AG09319 (cell line): Measurements from ENCODE around the gene CACNA1I.
A peak's percentile ranks its signal among the peaks of the same experiment; 100 is the strongest.

Experiments used
- DNase-seq: peaks from one replicate; pipeline ENCODE4 v3.0.0-alpha.2; 2010; ENCODE audit warnings: low read depth; ENCODE audit errors: extremely low read depth
- TF ChIP-seq, protein P1 (sequence below): IDR thresholded peaks from 2 replicates; pipeline ENCODE4 v1.5.1; 2011; ENCODE audit warnings: low read depth, mild to moderate bottlenecking, inconsistent platforms, low read length, moderate library complexity

The CACNA1I gene

DNA sequence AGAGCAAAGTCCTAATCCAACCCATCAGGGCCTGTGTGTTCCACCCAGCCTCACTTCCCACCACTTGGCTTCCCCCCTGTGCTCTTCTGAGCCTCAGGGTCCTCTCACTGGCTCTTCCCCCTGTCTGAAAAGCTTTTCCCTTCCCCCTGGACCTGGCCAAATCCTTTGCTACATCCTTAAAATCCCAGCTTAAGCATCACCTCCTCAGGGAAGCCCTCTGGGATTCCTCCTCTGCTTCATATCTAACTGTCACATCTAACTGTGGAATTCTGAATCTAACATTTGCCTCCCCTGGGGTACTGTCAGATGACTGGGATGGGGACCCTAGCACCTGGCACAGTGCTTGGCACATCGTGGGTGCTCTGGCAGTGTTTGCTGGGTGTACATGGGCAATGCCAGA, 985 bp downstream of the CACNA1I start:
- DNase-seq, result no peak
- TF ChIP-seq, protein P1, sequence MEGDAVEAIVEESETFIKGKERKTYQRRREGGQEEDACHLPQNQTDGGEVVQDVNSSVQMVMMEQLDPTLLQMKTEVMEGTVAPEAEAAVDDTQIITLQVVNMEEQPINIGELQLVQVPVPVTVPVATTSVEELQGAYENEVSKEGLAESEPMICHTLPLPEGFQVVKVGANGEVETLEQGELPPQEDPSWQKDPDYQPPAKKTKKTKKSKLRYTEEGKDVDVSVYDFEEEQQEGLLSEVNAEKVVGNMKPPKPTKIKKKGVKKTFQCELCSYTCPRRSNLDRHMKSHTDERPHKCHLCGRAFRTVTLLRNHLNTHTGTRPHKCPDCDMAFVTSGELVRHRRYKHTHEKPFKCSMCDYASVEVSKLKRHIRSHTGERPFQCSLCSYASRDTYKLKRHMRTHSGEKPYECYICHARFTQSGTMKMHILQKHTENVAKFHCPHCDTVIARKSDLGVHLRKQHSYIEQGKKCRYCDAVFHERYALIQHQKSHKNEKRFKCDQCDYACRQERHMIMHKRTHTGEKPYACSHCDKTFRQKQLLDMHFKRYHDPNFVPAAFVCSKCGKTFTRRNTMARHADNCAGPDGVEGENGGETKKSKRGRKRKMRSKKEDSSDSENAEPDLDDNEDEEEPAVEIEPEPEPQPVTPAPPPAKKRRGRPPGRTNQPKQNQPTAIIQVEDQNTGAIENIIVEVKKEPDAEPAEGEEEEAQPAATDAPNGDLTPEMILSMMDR, result no peak

DNA sequence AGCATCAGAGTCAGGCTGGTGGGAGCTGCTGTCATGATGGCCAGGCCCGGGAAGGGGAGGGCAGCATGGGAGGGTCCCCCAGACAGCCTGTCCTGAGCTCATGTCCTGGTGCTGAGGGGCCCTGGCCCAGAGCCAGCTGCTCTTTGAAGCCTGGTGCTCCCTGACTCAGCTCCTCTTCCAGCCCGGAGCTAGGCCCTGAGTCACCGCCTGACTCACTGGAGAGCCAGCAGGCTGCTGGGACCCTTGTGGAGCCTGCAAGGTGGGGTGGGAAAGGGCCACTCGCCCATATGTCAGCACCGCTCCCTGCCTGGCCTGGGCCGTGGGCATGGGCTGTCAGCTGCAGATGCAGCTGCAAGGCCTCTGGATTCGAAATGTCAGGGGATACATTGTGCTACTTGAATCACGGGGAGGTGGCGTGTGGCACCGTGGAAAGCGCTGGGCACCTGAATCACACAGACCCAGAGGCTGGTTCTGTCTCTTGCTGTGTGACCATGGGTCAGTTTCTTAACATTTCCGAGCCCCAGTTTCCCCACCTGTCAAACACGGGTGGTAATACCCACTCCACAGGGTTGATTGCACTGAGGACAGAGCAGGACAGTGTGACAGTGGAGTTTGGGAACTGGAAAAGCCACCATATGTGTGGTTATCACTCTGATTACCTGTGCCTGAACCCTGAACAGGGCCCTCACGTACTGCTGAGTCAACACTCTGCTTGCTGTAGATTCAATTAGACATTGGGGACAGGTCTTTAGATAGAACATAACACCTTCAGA, 4.4 kb downstream of the CACNA1I start:
- DNase-seq, result peak; percentile 16

DNA sequence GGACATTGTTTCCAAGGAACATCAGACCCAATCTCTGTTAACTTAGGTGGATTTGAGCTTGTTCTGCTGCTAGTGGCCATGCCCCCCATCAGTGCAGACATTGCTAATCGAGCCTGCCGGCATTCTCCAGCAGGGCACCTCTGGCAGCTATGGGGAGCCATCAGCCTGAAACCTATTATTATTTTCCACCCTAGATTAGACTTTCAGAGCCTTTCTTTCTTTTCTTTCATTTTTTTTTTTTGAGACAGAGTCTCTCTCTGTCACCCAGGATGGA, 4.9 kb downstream of the CACNA1I start:
- no peak for DNase-seq

More for the DNA sequence above, 4.4 kb downstream of the CACNA1I start:
- TF ChIP-seq, protein P1, result no peak

DNA sequence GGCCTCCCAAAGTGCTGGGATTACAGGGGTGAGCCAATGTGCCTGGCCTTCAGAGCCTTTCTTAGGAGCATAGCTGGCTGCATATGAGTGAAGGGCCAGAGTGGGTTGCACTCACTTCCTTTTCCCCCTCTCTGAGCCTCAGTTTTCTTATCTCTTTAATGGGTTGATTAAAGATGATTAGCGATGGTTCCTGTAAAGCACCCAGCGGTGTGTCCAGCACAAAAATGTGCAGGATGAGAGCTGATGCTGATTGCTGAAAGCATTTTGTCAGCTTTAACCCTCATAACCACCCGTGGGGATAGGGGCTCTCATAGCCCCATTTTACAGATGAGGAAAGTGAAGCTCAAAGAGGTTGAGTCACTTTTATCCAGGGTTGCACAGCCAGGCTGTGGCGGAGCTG, 5.5 kb downstream of the CACNA1I start:
- no peak for DNase-seq
- TF ChIP-seq, protein P1, result no peak

More for the DNA sequence above, 4.9 kb downstream of the CACNA1I start:
- TF ChIP-seq, protein P1, result no peak

DNA sequence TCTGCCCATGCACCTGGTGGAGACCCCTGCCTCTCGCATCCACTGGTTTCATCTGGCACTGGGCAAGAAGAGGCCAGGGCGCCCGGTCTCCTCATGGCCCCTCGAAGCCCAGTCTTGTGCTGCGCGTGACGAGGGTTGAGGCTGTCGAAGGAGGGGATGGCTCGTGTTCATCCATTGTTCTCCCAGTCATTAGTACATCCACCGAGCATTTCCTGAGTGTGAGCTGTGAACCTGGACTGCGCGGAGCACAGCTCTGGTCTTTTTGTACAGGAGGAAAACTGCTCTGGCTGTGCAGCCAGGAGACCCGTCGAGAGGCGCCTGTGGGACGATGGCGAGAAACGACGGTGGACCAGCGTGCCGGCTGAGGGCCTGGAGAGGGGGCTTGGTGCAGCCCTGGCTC, 6.8 kb downstream of the CACNA1I start:
- TF ChIP-seq, protein P1, result no peak

DNA sequence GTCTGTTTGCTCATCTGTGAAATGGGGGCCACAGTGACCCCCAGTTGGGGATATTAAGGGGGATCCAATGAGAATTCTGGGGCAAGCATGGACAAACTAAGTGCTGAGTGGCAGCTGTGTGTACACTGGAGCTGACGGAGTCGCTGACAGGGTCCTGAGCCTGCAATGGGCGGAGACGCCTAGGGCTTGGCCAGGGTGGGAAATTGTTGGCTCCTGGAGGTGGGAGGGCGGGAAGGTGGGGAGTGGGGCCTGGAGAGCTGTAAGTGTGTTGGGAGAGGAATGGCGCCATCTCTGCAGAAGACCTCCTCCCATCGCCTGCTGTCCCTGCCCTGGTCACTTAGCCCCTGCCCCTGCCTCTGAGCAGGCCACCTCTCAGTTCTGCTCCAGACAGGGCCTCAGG, 7.3 kb downstream of the CACNA1I start:
- DNase-seq, result no peak
- TF ChIP-seq, protein P1, result no peak

More for the DNA sequence above, 6.8 kb downstream of the CACNA1I start:
- DNase-seq, result no peak

DNA sequence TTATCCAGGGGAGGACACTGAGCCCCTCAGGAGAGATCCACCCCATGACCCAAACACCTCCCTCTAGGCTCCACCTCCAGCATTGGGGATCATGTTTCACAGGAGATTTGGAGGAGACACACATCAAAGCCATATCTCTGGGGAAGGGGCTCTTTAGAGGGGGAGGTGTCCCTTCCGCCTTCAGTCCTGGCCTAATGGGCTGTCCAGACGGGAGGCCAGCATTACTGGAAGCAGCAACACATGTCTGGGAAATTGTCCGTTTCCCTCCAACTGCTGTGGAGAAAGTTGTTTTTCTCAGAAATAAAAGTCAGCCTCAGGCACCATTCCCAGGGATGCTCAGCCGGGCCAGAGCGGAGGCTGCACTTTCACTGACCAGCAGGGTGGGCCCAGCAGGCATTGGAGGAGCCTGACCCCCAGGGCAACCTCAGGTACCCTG, 9.5 kb downstream of the CACNA1I start:
- no peak for DNase-seq
- TF ChIP-seq, protein P1, result no peak
